GM04503 (cell line): Measurements from ENCODE around the gene FNIP1.
"Not testable (repeated sequence)": the region's sequence is repeated elsewhere in the genome, so short reads cannot be mapped to it uniquely, and the experiment has no call there.

Experiments used
- DNase-seq: peaks from one replicate; pipeline ENCODE4 v3.0.0-alpha.2; 2012; ENCODE audit warnings: low read depth

The FNIP1 gene

GRCh38 chr5:131607903-131608540 lies 188.8 kb downstream of the FNIP1 start:
- DNase-seq, result no peak

GRCh38 chr5:131607418-131607817 lies 189.4 kb downstream of the FNIP1 start:
- DNase-seq, result no peak

GRCh38 chr5:131605086-131605485 lies 191.7 kb downstream of the FNIP1 start:
- DNase-seq, result no peak

GRCh38 chr5:131595088-131596033 lies 201.5 kb downstream of the FNIP1 start:
- no peak for DNase-seq

DNA sequence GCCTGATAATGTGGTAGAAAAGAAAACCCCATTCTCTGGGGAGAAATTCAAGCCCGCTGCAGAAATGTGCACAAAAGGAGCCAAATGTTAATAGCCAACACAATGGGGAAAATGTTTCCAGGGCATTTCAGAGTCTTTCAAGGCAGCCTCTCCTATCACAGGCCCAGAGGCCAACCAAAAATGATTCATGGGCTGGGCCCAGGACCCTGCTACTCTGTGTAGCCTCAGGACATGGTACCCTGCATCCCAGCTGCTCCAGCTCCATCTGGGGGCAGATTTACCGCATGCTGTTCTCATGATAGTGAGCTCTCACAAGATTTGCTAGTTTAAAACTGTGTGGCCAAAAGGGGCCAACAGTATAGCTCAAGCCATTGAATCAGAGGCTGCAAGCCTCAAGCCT lies 202.9 kb downstream of the FNIP1 start:
- DNase-seq, result no peak

DNA sequence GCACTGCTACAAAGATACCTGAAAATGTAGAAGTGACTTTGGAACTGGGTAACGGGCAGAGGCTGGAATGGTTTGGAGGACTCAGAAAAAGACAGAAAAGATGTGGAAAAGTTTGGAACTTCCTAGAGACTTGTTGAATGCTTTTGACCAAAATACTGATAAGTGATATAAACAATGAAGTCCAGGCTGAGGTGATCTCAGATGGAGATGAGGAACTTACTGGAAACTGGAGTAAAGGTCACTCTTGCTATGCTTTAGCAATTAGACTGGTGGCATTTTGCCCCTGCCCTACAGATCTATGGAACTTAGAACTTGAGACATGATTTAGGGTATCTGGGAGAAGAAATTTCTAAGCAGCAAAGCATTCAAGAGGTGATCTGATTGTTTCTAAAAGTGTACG lies 203.4 kb downstream of the FNIP1 start:
- DNase-seq, result not testable (repeated sequence)
